WTC11 (cell line): ENCODE data around the gene C9orf72.

Experiments used
- FOXK1 ChIP-seq: sonication (generic); formaldehyde crosslinking; IDR thresholded peaks from 2 replicates; pipeline ENCODE4 v1.8.0; 2022; ENCODE audit warnings: mild to moderate bottlenecking, moderate library complexity, missing genetic modification reagents
- GABPB1 ChIP-seq: sonication (generic); formaldehyde crosslinking; IDR thresholded peaks from 2 replicates; pipeline ENCODE4 v1.8.1; 2023; ENCODE audit warnings: mild to moderate bottlenecking, missing genetic modification reagents
- NR2C2 ChIP-seq: sonication (generic); formaldehyde crosslinking; IDR thresholded peaks from 2 replicates; pipeline ENCODE4 v1.8.0; 2022; ENCODE audit warnings: mild to moderate bottlenecking, missing genetic modification reagents
- PRRX2 ChIP-seq: fragments of 250-450 bp; sonication (Bioruptor Pico); IDR thresholded peaks from 2 replicates; pipeline ENCODE4 v1.8.0; 2021; ENCODE audit warnings: mild to moderate bottlenecking
- RORB ChIP-seq: fragments of 250-450 bp; sonication (Bioruptor Pico); IDR thresholded peaks from 2 replicates; pipeline ENCODE4 v1.9.0; 2021; ENCODE audit warnings: mild to moderate bottlenecking
- TCF7 ChIP-seq: sonication (generic); formaldehyde crosslinking; IDR thresholded peaks from 2 replicates; pipeline ENCODE4 v1.8.0; 2022; ENCODE audit warnings: mild to moderate bottlenecking, low read depth, missing genetic modification reagents, moderate library complexity
- ZNF121 ChIP-seq: sonication (generic); formaldehyde crosslinking; IDR thresholded peaks from 2 replicates; pipeline ENCODE4 v1.8.0; 2023; ENCODE audit warnings: missing genetic modification reagents
- TF ChIP-seq, protein P1 (sequence below): fragments of 200-600 bp; IDR thresholded peaks from 2 replicates; pipeline ENCODE4 v1.8.0; 2022; ENCODE audit warnings: antibody characterized with exemption
- TF ChIP-seq, protein P2 (sequence below): sonication (generic); formaldehyde crosslinking; IDR thresholded peaks from 2 replicates; pipeline ENCODE4 v1.8.1; 2022; ENCODE audit warnings: low read depth, missing genetic modification reagents, borderline replicate concordance
- TF ChIP-seq, protein P3 (sequence below): sonication (generic); formaldehyde crosslinking; IDR thresholded peaks from 2 replicates; pipeline ENCODE4 v1.8.0; 2022; ENCODE audit warnings: mild to moderate bottlenecking, missing genetic modification reagents
- TF ChIP-seq, protein P4 (sequence below): sonication (generic); formaldehyde crosslinking; IDR thresholded peaks from 2 replicates; pipeline ENCODE4 v1.8.0; 2023; ENCODE audit warnings: missing genetic modification reagents, mild to moderate bottlenecking, borderline replicate concordance
- TF ChIP-seq, protein P5 (sequence below): sonication (generic); formaldehyde crosslinking; IDR thresholded peaks from 2 replicates; pipeline ENCODE4 v1.8.1; 2022; ENCODE audit warnings: low read depth, mild to moderate bottlenecking, moderate library complexity, missing genetic modification reagents, borderline replicate concordance

DNA sequence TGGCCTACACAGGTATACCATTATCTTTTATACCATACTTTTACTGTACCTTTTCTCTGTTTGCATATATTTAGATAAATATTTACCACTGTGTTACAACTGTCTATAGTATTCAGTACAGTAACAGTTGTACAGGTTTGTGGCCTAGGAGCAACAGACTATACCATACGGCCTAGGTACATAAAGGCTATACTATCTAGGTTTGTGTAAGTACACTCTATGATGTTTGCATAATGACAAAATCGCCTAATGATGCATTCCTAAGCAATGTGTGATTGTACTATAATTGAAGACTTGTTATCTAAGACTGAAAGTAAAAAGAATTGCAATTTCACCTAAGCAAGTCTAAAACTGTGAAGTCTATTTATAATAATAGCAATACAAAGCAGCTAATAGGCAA is 3.9 kb downstream of the C9orf72 start:
- TF ChIP-seq, protein P1, sequence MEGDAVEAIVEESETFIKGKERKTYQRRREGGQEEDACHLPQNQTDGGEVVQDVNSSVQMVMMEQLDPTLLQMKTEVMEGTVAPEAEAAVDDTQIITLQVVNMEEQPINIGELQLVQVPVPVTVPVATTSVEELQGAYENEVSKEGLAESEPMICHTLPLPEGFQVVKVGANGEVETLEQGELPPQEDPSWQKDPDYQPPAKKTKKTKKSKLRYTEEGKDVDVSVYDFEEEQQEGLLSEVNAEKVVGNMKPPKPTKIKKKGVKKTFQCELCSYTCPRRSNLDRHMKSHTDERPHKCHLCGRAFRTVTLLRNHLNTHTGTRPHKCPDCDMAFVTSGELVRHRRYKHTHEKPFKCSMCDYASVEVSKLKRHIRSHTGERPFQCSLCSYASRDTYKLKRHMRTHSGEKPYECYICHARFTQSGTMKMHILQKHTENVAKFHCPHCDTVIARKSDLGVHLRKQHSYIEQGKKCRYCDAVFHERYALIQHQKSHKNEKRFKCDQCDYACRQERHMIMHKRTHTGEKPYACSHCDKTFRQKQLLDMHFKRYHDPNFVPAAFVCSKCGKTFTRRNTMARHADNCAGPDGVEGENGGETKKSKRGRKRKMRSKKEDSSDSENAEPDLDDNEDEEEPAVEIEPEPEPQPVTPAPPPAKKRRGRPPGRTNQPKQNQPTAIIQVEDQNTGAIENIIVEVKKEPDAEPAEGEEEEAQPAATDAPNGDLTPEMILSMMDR = no peak
- TF ChIP-seq PRRX2 (no peak), RORB (CRISPR knock-in tag) (no peak), NR2C2 (CRISPR knock-in tag) (no peak), TCF7 (CRISPR knock-in tag) (no peak), ZNF121 (no peak), GABPB1 (CRISPR knock-in tag) (no peak), FOXK1 (CRISPR knock-in tag) (no peak)
- TF ChIP-seq, protein P2, sequence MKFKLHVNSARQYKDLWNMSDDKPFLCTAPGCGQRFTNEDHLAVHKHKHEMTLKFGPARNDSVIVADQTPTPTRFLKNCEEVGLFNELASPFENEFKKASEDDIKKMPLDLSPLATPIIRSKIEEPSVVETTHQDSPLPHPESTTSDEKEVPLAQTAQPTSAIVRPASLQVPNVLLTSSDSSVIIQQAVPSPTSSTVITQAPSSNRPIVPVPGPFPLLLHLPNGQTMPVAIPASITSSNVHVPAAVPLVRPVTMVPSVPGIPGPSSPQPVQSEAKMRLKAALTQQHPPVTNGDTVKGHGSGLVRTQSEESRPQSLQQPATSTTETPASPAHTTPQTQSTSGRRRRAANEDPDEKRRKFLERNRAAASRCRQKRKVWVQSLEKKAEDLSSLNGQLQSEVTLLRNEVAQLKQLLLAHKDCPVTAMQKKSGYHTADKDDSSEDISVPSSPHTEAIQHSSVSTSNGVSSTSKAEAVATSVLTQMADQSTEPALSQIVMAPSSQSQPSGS (CRISPR knock-in tag) = no peak
- TF ChIP-seq, protein P3, sequence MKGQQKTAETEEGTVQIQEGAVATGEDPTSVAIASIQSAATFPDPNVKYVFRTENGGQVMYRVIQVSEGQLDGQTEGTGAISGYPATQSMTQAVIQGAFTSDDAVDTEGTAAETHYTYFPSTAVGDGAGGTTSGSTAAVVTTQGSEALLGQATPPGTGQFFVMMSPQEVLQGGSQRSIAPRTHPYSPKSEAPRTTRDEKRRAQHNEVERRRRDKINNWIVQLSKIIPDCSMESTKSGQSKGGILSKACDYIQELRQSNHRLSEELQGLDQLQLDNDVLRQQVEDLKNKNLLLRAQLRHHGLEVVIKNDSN = no peak
- TF ChIP-seq, protein P4, sequence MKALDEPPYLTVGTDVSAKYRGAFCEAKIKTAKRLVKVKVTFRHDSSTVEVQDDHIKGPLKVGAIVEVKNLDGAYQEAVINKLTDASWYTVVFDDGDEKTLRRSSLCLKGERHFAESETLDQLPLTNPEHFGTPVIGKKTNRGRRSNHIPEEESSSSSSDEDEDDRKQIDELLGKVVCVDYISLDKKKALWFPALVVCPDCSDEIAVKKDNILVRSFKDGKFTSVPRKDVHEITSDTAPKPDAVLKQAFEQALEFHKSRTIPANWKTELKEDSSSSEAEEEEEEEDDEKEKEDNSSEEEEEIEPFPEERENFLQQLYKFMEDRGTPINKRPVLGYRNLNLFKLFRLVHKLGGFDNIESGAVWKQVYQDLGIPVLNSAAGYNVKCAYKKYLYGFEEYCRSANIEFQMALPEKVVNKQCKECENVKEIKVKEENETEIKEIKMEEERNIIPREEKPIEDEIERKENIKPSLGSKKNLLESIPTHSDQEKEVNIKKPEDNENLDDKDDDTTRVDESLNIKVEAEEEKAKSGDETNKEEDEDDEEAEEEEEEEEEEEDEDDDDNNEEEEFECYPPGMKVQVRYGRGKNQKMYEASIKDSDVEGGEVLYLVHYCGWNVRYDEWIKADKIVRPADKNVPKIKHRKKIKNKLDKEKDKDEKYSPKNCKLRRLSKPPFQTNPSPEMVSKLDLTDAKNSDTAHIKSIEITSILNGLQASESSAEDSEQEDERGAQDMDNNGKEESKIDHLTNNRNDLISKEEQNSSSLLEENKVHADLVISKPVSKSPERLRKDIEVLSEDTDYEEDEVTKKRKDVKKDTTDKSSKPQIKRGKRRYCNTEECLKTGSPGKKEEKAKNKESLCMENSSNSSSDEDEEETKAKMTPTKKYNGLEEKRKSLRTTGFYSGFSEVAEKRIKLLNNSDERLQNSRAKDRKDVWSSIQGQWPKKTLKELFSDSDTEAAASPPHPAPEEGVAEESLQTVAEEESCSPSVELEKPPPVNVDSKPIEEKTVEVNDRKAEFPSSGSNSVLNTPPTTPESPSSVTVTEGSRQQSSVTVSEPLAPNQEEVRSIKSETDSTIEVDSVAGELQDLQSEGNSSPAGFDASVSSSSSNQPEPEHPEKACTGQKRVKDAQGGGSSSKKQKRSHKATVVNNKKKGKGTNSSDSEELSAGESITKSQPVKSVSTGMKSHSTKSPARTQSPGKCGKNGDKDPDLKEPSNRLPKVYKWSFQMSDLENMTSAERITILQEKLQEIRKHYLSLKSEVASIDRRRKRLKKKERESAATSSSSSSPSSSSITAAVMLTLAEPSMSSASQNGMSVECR = no peak
- TF ChIP-seq, protein P5, sequence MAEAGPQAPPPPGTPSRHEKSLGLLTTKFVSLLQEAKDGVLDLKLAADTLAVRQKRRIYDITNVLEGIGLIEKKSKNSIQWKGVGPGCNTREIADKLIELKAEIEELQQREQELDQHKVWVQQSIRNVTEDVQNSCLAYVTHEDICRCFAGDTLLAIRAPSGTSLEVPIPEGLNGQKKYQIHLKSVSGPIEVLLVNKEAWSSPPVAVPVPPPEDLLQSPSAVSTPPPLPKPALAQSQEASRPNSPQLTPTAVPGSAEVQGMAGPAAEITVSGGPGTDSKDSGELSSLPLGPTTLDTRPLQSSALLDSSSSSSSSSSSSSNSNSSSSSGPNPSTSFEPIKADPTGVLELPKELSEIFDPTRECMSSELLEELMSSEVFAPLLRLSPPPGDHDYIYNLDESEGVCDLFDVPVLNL (CRISPR knock-in tag) = no peak
